Breast epithelium (tissue), 3 donors: ENCODE data around the gene C4orf50.

ENCODE experiments used
- CTCF ChIP-seq, 3 donors: fragments of 450-650 bp; IDR thresholded peaks; one replicate each; pipeline ENCODE4 v1.5.1; 2016 to 2017; ENCODE audit warnings: antibody characterized with exemption in 3 of 3, mild to moderate bottlenecking in 3 of 3, moderate library complexity in 3 of 3
- POLR2A ChIP-seq: fragments of 450-650 bp; IDR thresholded peaks from one replicate; pipeline ENCODE4 v1.6.1; 2016; ENCODE audit warnings: antibody characterized with exemption, mild to moderate bottlenecking, moderate library complexity
- POLR2AphosphoS5 ChIP-seq, 3 donors: sonication (generic); formaldehyde crosslinking; IDR thresholded peaks; one replicate each; pipeline ENCODE4 v1.6.1; 2017; ENCODE audit warnings: antibody characterized with exemption in 3 of 3

GRCh38 chr4:6055436-6055835 is 37.2 kb upstream of the C4orf50 start:
- no peak for TF ChIP-seq CTCF (IDR thresholded peaks at IDR 0.05)
- no peak for TF ChIP-seq POLR2A
- TF ChIP-seq POLR2AphosphoS5 (IDR thresholded peaks at IDR 0.05): no peak
